ENCODE data around the gene SLC4A3.
"Not testable (repeated sequence)": the region's sequence is repeated elsewhere in the genome, so short reads cannot be mapped to it uniquely, and the experiment has no call there.

SLC4A3 gene

GRCh38 chr2:219648963-219649362, 21.5 kb downstream of the SLC4A3 start:
- no peak for DNase-seq

- DNase-seq = no peak
Observed at GRCh38 chr2:219650426-219651248, 23.2 kb downstream of the SLC4A3 start.

- not testable (repeated sequence) for DNase-seq
Observed at GRCh38 chr2:219651656-219652055, 24.2 kb downstream of the SLC4A3 start.

GRCh38 chr2:219656526-219656925, 29.1 kb downstream of the SLC4A3 start:
- DNase-seq = no peak

GRCh38 chr2:219658196-219658846, 30.9 kb downstream of the SLC4A3 start:
- no peak for DNase-seq

- no peak for DNase-seq
Observed at GRCh38 chr2:219658874-219659273, 31.4 kb downstream of the SLC4A3 start.

- DNase-seq = no peak
Observed at GRCh38 chr2:219661197-219661954, 33.9 kb downstream of the SLC4A3 start.

- DNase-seq = no peak
Observed at GRCh38 chr2:219661955-219662395, 34.5 kb downstream of the SLC4A3 start.

- DNase-seq = no peak
Observed at GRCh38 chr2:219662566-219662965, 35.1 kb downstream of the SLC4A3 start.

GRCh38 chr2:219663116-219663762, 35.8 kb downstream of the SLC4A3 start:
- DNase-seq = no peak

GRCh38 chr2:219664041-219664440, 36.6 kb downstream of the SLC4A3 start:
- DNase-seq = no peak

- no peak for DNase-seq
Observed at GRCh38 chr2:219664944-219665343, 37.5 kb downstream of the SLC4A3 start.

GRCh38 chr2:219665926-219666325, 38.5 kb downstream of the SLC4A3 start:
- DNase-seq = no peak

GRCh38 chr2:219668316-219668715, 40.9 kb downstream of the SLC4A3 start:
- DNase-seq = no peak

GRCh38 chr2:219670386-219670785, 43.0 kb downstream of the SLC4A3 start:
- DNase-seq = no peak

GRCh38 chr2:219671279-219671678, 43.8 kb downstream of the SLC4A3 start:
- no peak for DNase-seq

GRCh38 chr2:219672406-219672805, 45.0 kb downstream of the SLC4A3 start:
- no peak for DNase-seq

- DNase-seq = no peak
Observed at GRCh38 chr2:219675221-219675620, 47.8 kb downstream of the SLC4A3 start.

- no peak for DNase-seq
Observed at GRCh38 chr2:219676586-219676985, 49.2 kb downstream of the SLC4A3 start.

GRCh38 chr2:219679041-219679440, 51.6 kb downstream of the SLC4A3 start:
- no peak for DNase-seq

- DNase-seq = no peak
Observed at GRCh38 chr2:219679571-219679970, 52.1 kb downstream of the SLC4A3 start.

GRCh38 chr2:219680958-219681693, 53.7 kb downstream of the SLC4A3 start:
- no peak for DNase-seq
